OCI-LY1 (cell line): ENCODE results near the gene CAV1.

Experiments used
- H2AFZ ChIP-seq: fragments of 200-600 bp; sonication (generic), shearing (Covaris generic); 2 replicates; pipeline ENCODE4 v1.6.0; 2014; ENCODE audit warnings: antibody characterized with exemption, mild to moderate bottlenecking, low read length
- H3F3A ChIP-seq: fragments of 200-600 bp; sonication (generic), shearing (Covaris generic); 2 replicates; pipeline ENCODE4 v1.6.0; 2014; ENCODE audit warnings: mild to moderate bottlenecking, antibody characterized with exemption, low read length, moderate library complexity; ENCODE audit not compliant: insufficient read depth
- H3K27ac ChIP-seq: fragments of 200-600 bp; sonication (generic); 2 replicates; pipeline ENCODE4 v1.5.1; 2014; ENCODE audit warnings: low read length, mixed run types, mild to moderate bottlenecking, low read depth; ENCODE audit not compliant: poor library complexity, severe bottlenecking
- H3K27me3 ChIP-seq: fragments of 200-600 bp; sonication (generic); 2 replicates; pipeline ENCODE4 v1.6.0; 2014; ENCODE audit warnings: antibody characterized with exemption, mild to moderate bottlenecking, low read length, moderate library complexity; ENCODE audit not compliant: insufficient read depth
- H3K36me3 ChIP-seq: fragments of 200-600 bp; sonication (generic); 2 replicates; pipeline ENCODE4 v1.6.1; 2014; ENCODE audit warnings: mild to moderate bottlenecking, antibody characterized with exemption, low read length, moderate library complexity, mixed read lengths; ENCODE audit not compliant: insufficient read depth
- H3K4me1 ChIP-seq: fragments of 200-600 bp; sonication (generic); 2 replicates; pipeline ENCODE4 v1.5.1; 2014; ENCODE audit warnings: mild to moderate bottlenecking, low read length, moderate library complexity; ENCODE audit not compliant: insufficient read depth, severe bottlenecking
- H3K4me2 ChIP-seq: fragments of 200-600 bp; sonication (generic), shearing (Covaris generic); 2 replicates; pipeline ENCODE4 v1.6.1; 2014; ENCODE audit warnings: low read length
- H3K4me3 ChIP-seq: fragments of 200-600 bp; sonication (generic); 2 replicates; pipeline ENCODE4 v1.5.1; 2014; ENCODE audit warnings: low read length, low read depth, mild to moderate bottlenecking, mixed read lengths; ENCODE audit not compliant: poor library complexity, severe bottlenecking
- H3K79me2 ChIP-seq: fragments of 200-600 bp; shearing (Covaris generic); 2 replicates; pipeline ENCODE4 v1.6.1; 2016; ENCODE audit warnings: mixed run types, low read length, mixed read lengths; ENCODE audit not compliant: insufficient read depth
- H3K9ac ChIP-seq: fragments of 200-600 bp; sonication (generic), shearing (Covaris generic); 2 replicates; pipeline ENCODE4 v1.6.1; 2014; ENCODE audit warnings: mild to moderate bottlenecking, low read length, mixed read lengths
- H3K9me2 ChIP-seq: fragments of 200-600 bp; sonication (generic), shearing (Covaris generic); 2 replicates; pipeline ENCODE4 v1.6.1; 2014; ENCODE audit warnings: low read depth, mild to moderate bottlenecking, low read length, mixed read lengths
- H3K9me3 ChIP-seq: fragments of 200-600 bp; shearing (Covaris generic); 2 replicates; pipeline ENCODE4 v1.6.1; 2014; ENCODE audit warnings: low read length, mixed read lengths
- H4K20me1 ChIP-seq: fragments of 200-600 bp; sonication (generic), shearing (Covaris generic); 2 replicates; pipeline ENCODE4 v1.6.0; 2016; ENCODE audit warnings: mild to moderate bottlenecking, low read length; ENCODE audit not compliant: insufficient read depth
- CTCF ChIP-seq: fragments of 200-600 bp; sonication (generic), shearing (Covaris generic); IDR thresholded peaks from 2 replicates; pipeline ENCODE4 v1.5.1; 2017; ENCODE audit warnings: mild to moderate bottlenecking, antibody characterized with exemption, low read length, moderate library complexity, mixed read lengths
- EZH2 ChIP-seq: fragments of 200-600 bp; sonication (generic), shearing (Covaris generic); IDR thresholded peaks from 2 replicates; pipeline ENCODE4 v1.8.0; 2017; ENCODE audit warnings: borderline replicate concordance, mixed run types, mild to moderate bottlenecking, antibody characterized with exemption, low read length, moderate library complexity, mixed read lengths

The CAV1 gene

DNA sequence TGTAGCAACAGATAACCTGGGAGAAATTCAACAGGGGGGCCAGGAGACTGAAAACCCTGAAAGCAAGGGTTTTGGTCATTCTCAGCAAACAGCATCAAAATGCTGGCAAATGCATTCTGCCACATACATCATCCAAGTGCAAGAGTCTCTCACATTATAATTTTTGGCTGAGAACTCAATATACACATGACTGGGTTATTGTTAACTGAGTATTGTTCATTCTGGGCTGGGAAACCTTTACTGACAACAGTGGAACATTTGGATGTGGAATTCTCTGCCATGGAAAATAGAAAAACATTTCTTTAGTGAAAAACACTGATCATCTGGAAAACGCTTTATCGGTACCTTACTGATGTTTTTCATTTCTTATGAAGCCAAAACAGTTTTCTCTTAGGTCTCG lies 74.0 kb downstream of the CAV1 start:
- Histone ChIP-seq H3K4me2 (no peak overlapping the region), H3F3A (no peaks in the 10 kb centered on the region), H3K27me3 (no peaks in the 10 kb centered on the region)

GRCh38 chr7:116601426-116601825 lies 76.6 kb downstream of the CAV1 start:
- TF ChIP-seq CTCF (no peak), EZH2 (no peak)
- H3K79me2 ChIP-seq, result no peaks in the 10 kb centered on the region
- H4K20me1 ChIP-seq, result no peaks in the 10 kb centered on the region
- no peaks in the 10 kb centered on the region for H3F3A ChIP-seq
- no peak overlapping the region for H3K9ac ChIP-seq
- H3K4me3 ChIP-seq, result no peak overlapping the region
- H3K27ac ChIP-seq, result no peak overlapping the region
- no peak overlapping the region for H2AFZ ChIP-seq
- no peaks in the 10 kb centered on the region for H3K9me2 ChIP-seq
- H3K9me3 ChIP-seq, result no peaks in the 10 kb centered on the region
- no peak overlapping the region for H3K4me2 ChIP-seq
- no peaks in the 10 kb centered on the region for H3K36me3 ChIP-seq
- no peaks in the 10 kb centered on the region for H3K4me1 ChIP-seq
- no peaks in the 10 kb centered on the region for H3K27me3 ChIP-seq

More for the DNA sequence above, 74.0 kb downstream of the CAV1 start:
- Histone ChIP-seq H4K20me1 (no peaks in the 10 kb centered on the region), H3K4me1 (no peaks in the 10 kb centered on the region), H3K9me2 (no peaks in the 10 kb centered on the region), H3K9ac (no peak overlapping the region), H3K27ac (no peak overlapping the region), H3K9me3 (no peaks in the 10 kb centered on the region), H2AFZ (no peak overlapping the region), H3K36me3 (no peaks in the 10 kb centered on the region), H3K4me3 (no peak overlapping the region), H3K79me2 (no peaks in the 10 kb centered on the region)
- TF ChIP-seq EZH2 (no peak), CTCF (no peak)

DNA sequence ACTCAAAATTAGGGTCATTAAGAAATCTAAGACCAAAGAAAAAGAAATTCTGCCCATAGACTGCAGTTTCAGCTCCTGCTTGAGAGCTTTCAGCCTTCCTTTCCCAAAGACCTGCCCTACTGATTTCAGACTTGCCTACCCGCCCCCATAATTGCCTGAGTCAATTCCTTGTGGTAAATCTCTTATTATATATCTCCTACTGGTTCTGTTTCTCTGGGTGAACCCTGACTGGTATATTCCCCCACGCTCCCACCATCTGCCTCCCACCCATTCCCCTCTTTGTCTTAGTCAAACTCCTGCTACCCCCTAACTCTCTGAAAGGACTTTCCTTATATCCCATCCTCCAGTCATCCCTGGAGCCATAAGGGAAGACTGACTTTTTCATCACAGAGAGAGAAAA lies 82.5 kb downstream of the CAV1 start:
- Histone ChIP-seq H3K4me1 (no peaks in the 10 kb centered on the region), H3K9me3 (no peaks in the 10 kb centered on the region), H3K27me3 (no peaks in the 10 kb centered on the region), H4K20me1 (no peaks in the 10 kb centered on the region), H3K9ac (no peak overlapping the region), H3F3A (no peaks in the 10 kb centered on the region), H3K4me3 (no peak overlapping the region), H2AFZ (no peak overlapping the region), H3K27ac (no peak overlapping the region), H3K4me2 (no peak overlapping the region), H3K9me2 (no peaks in the 10 kb centered on the region), H3K79me2 (no peaks in the 10 kb centered on the region), H3K36me3 (no peaks in the 10 kb centered on the region)
- TF ChIP-seq EZH2, result no peak
- no peak for TF ChIP-seq CTCF
